BJ (cell line): ENCODE data around the gene RBFOX1. TPM values are rescaled to one million over a fixed set of nuclear protein-coding genes. Genes with fewer than 3 reads are reported as not detected.

Experiments used
- CTCF ChIA-PET: fragments of 350-600 bp; formaldehyde crosslinking; extraction: SDS; loops from one replicate; lab custom pipeline; 2021; ENCODE audit warnings: antibody characterized with exemption, inconsistent platforms; lab: Yijun Ruan, JAX
- POLR2A ChIA-PET: fragments of 300-600 bp; sonication (Branson Sonifier 250); formaldehyde crosslinking; extraction: SDS; loops from one replicate; lab custom pipeline; 2021; ENCODE audit warnings: antibody characterized with exemption; lab: Charles Lee
- DNase-seq: peaks from one replicate; pipeline ENCODE4 v3.0.0-alpha.2; 2011; ENCODE audit warnings: low read depth
- H3K27me3 ChIP-seq: 2 replicates; pipeline ENCODE4 v1.6.0; 2011; ENCODE audit warnings: low read length; ENCODE audit not compliant: control insufficient read depth, insufficient read depth
- H3K36me3 ChIP-seq: 2 replicates; pipeline ENCODE4 v1.5.1; 2011; ENCODE audit warnings: low read length; ENCODE audit not compliant: control insufficient read depth, insufficient read depth
- H3K4me3 ChIP-seq: 2 replicates; pipeline ENCODE4 v1.5.1; 2011; ENCODE audit warnings: low read depth, mild to moderate bottlenecking, control low read depth, low read length
- CTCF ChIP-seq: IDR thresholded peaks from 2 replicates; pipeline ENCODE4 v1.5.1; 2011; ENCODE audit warnings: low read depth, mild to moderate bottlenecking, control low read depth, inconsistent platforms, low read length, moderate library complexity; ENCODE audit not compliant: insufficient read depth
- polyA plus RNA-seq: library from polyadenylated mRNA; depleted of rRNA; stranded (reverse); fragments of >200 nt; gene quantifications from 2 replicates; pipeline ENCODE4 v1.2.3, GENCODE V29; 2011

RBFOX1 gene
- polyA plus RNA-seq, 1 experiment, result not detected

DNA sequence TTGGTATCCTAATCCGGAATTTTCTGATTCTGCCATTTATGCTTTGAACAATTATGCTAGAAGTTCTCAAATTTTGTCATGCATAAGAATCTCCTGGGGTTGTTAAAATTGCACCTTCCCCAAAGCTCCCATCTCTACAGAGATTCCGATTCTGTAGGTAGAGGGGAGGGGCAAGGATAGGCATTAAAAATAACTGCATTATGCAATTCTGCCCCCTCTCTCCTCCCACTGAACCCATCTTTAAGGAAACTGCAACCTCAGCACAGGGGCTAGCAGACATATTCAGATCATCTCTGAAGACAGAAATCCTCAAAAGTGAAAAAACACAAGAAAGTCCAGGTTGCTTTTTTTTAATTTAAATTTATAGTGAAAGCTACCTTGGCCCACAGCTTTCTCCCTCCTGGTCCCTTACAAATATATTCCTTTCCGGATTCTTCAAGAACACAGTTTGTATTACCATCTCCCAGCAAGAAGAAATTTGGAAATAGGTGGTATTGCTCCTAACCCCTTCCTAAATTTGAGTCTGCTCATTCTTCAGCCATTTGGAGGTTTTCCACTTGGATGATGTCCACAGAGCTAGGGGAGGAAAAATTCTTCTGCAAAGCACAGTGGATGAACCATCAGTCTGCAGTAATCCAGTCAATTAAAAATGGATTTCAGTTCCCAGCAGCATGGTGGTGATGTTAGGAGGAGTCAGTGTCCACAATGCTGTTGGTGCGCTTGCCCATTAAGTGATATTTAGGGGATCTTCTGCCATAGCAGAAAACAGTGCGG is 67.7 kb downstream of the RBFOX1 start:
- POLR2A ChIA-PET, result no interaction called here
- no peaks in the 10 kb centered on the region for H3K36me3 ChIP-seq
- DNase-seq, result no peak
- H3K27me3 ChIP-seq, result no peaks in the 10 kb centered on the region
- H3K4me3 ChIP-seq, result no peak overlapping the region
- TF ChIP-seq CTCF, result no peak
- CTCF ChIA-PET, result no interaction called here

DNA sequence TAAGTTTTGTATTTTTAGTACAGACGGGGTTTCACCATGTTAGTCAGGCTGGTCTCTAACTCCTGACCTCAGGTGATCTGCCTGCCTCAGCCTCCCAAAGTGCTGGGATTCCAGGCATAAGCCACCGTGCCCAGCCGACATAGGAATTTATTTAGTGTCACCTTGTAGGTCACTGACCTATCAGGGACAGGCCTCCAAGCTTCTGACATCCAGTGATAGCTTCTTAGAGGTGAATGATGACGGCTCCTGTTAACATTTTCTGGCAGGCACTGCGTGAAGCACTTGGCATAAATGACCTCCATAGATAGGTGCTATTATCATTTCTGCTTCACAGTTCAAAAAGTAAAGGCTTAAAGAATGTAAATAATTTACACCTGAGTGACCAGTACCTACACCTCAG is 71.6 kb downstream of the RBFOX1 start:
- POLR2A ChIA-PET, result no interaction called here
- TF ChIP-seq CTCF, result no peak

DNA sequence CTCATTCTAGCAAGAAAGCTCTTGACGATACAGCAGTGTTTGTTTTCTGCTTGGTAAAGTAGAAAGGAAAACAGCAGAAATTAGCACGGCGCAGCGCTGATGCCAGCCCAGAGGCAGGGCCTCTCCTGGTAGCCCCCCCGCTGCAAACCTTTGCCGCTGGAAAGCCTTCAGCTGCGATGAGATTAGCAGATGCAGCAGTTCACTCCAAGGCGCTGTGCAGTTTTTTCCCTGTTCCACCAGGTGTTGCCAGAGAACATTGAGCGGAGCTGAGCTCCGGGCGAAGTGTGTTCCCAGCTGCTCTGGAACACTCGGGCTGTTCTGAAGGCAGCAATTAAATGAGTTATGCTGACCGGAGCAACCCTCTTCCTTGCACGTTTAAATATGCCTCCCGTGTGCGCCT is 72.5 kb downstream of the RBFOX1 start:
- TF ChIP-seq CTCF, result no peak
- POLR2A ChIA-PET, result no interaction called here
- CTCF ChIA-PET, result no interaction called here

More for the DNA sequence above, 71.6 kb downstream of the RBFOX1 start:
- H3K36me3 ChIP-seq, result no peaks in the 10 kb centered on the region
- DNase-seq, result no peak
- no peaks in the 10 kb centered on the region for H3K27me3 ChIP-seq
- CTCF ChIA-PET, result no interaction called here
- H3K4me3 ChIP-seq, result no peak overlapping the region

DNA sequence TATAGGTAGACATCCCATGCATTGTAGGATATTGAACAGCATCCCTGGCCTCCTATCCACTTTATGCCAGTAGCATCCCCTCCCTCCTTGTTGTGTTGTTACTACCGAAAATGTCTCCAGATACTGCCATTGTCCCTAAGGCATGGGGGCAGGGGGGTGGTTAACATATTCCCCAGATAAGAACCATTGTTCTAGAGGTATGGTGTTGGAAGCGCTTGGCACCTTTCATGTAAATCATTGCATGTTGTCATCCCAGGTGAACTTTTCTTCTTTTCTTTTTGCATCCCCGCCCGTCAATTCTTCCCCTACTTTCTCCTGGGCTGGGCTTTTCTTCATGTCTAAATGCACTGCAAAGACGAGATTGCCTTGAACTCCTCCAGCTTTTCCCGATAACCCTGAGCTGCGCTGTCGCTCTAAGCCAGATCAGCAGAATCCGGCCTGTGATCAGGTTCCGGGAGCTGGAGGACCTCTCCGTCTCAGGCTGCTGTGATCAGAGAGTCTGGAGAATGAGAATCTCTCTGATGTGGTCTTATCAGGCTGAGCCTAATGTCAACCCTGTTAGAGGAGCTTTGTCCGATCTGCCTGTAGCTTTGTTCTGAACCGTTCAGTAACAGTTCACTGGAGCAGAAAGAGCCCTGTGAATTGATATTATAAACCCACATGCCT is 76.2 kb downstream of the RBFOX1 start:
- no peak for TF ChIP-seq CTCF
- POLR2A ChIA-PET, result no interaction called here
- no peak overlapping the region for H3K4me3 ChIP-seq
- CTCF ChIA-PET, result no interaction called here
- DNase-seq, result no peak
- no peaks in the 10 kb centered on the region for H3K27me3 ChIP-seq
- no peaks in the 10 kb centered on the region for H3K36me3 ChIP-seq

More for the DNA sequence above, 72.5 kb downstream of the RBFOX1 start:
- H3K27me3 ChIP-seq, result no peaks in the 10 kb centered on the region
- no peak for DNase-seq
- no peak overlapping the region for H3K4me3 ChIP-seq
- no peaks in the 10 kb centered on the region for H3K36me3 ChIP-seq

GRCh38 chr16:7419441-7419840 is 86.8 kb downstream of the RBFOX1 start:
- no peaks in the 10 kb centered on the region for H3K36me3 ChIP-seq
- no peaks in the 10 kb centered on the region for H3K27me3 ChIP-seq
- no peak for TF ChIP-seq CTCF
- no peak for DNase-seq
- H3K4me3 ChIP-seq, result no peak overlapping the region
- ChIA-PET POLR2A (no interaction called here), CTCF (no interaction called here)
